H9 (cell line): ENCODE data around the gene LARGE1. TPM values are rescaled to one million over a fixed set of nuclear protein-coding genes. Genes with fewer than 3 reads are reported as not detected.

Experiments used
- DNase-seq: peaks from one replicate; pipeline ENCODE4 v3.0.0-alpha.2; 2017
- H2AFZ ChIP-seq: one replicate; pipeline ENCODE4 v1.6.1; 2013; ENCODE audit warnings: mild to moderate bottlenecking, low read length, control low read depth, moderate library complexity
- H2AK5ac ChIP-seq: 2 replicates; pipeline ENCODE4 v1.6.1; 2013; ENCODE audit warnings: low read length, control low read depth, mixed read lengths; ENCODE audit not compliant: insufficient read length
- H2BK120ac ChIP-seq: one replicate; pipeline ENCODE4 v1.6.1; 2013; ENCODE audit warnings: low read depth, mild to moderate bottlenecking, low read length, control low read depth, inconsistent platforms; ENCODE audit not compliant: poor library complexity, severe bottlenecking
- H2BK12ac ChIP-seq: 2 replicates; pipeline ENCODE4 v1.6.1; 2013; ENCODE audit warnings: low read length, control low read depth, mixed read lengths, low read depth; ENCODE audit not compliant: insufficient read length
- H2BK15ac ChIP-seq: 2 replicates; pipeline ENCODE4 v1.6.1; 2013; ENCODE audit warnings: low read depth, low read length, control low read depth
- H2BK20ac ChIP-seq: one replicate; pipeline ENCODE4 v1.6.1; 2013; ENCODE audit warnings: low read depth, mild to moderate bottlenecking, low read length, control low read depth, inconsistent platforms; ENCODE audit not compliant: poor library complexity, severe bottlenecking
- H2BK5ac ChIP-seq: 2 replicates; pipeline ENCODE4 v1.6.1; 2013; ENCODE audit warnings: low read length, control low read depth, mixed read lengths; ENCODE audit not compliant: insufficient read length
- H3K14ac ChIP-seq: 2 replicates; pipeline ENCODE4 v1.6.1; 2013; ENCODE audit warnings: low read length, control low read depth; ENCODE audit not compliant: insufficient read depth
- H3K18ac ChIP-seq: 2 replicates; pipeline ENCODE4 v1.6.1; 2013; ENCODE audit warnings: low read depth, mild to moderate bottlenecking, mixed read lengths, low read length, control low read depth; ENCODE audit not compliant: insufficient read length
- H3K23ac ChIP-seq: 2 replicates; pipeline ENCODE4 v1.6.1; 2013; ENCODE audit warnings: low read length, control low read depth, mixed read lengths, low read depth; ENCODE audit not compliant: insufficient read length
- H3K23me2 ChIP-seq: 2 replicates; pipeline ENCODE4 v1.6.1; 2013; ENCODE audit warnings: low read depth, mild to moderate bottlenecking, mixed read lengths, low read length, control low read depth; ENCODE audit not compliant: insufficient read length, poor library complexity, severe bottlenecking
- H3K27ac ChIP-seq: 2 replicates; pipeline ENCODE4 v1.5.1; 2013; ENCODE audit warnings: low read length, control low read depth, mixed read lengths, low read depth; ENCODE audit not compliant: insufficient read length
- H3K27me3 ChIP-seq: 2 replicates; pipeline ENCODE4 v1.6.1; 2013; ENCODE audit warnings: low read length, control low read depth, inconsistent platforms; ENCODE audit not compliant: insufficient read depth
- H3K4ac ChIP-seq: 2 replicates; pipeline ENCODE4 v1.6.1; 2013; ENCODE audit warnings: low read depth, mild to moderate bottlenecking, control low read depth, inconsistent platforms, low read length, moderate library complexity
- H3K4me1 ChIP-seq: 2 replicates; pipeline ENCODE4 v1.6.1; 2013; ENCODE audit warnings: low read length, control low read depth, inconsistent platforms; ENCODE audit not compliant: insufficient read depth
- H3K4me2 ChIP-seq: 2 replicates; pipeline ENCODE4 v1.6.1; 2013; ENCODE audit warnings: low read length, control low read depth, mixed read lengths; ENCODE audit not compliant: insufficient read length, insufficient read depth
- H3K56ac ChIP-seq: 2 replicates; pipeline ENCODE4 v1.6.1; 2013; ENCODE audit warnings: low read depth, mild to moderate bottlenecking, mixed read lengths, low read length, control low read depth; ENCODE audit not compliant: insufficient read length
- H3K79me1 ChIP-seq: 2 replicates; pipeline ENCODE4 v1.6.1; 2013; ENCODE audit warnings: low read depth, mild to moderate bottlenecking, moderate library complexity, low read length, control low read depth, inconsistent platforms; ENCODE audit not compliant: insufficient read depth, poor library complexity, severe bottlenecking
- H3K79me2 ChIP-seq: 2 replicates; pipeline ENCODE4 v1.6.1; 2013; ENCODE audit warnings: low read length, control low read depth, inconsistent platforms; ENCODE audit not compliant: insufficient read depth
- H3K9ac ChIP-seq: 2 replicates; pipeline ENCODE4 v1.6.1; 2013; ENCODE audit warnings: low read length, control low read depth, mixed read lengths; ENCODE audit not compliant: insufficient read length; ENCODE audit errors: extremely low read depth
- H3K9me3 ChIP-seq: one replicate; pipeline ENCODE4 v1.6.1; 2013; ENCODE audit warnings: low read depth, low read length, inconsistent platforms; ENCODE audit not compliant: control insufficient read depth
- H3T11ph ChIP-seq: one replicate; pipeline ENCODE4 v1.6.1; 2013; ENCODE audit warnings: mild to moderate bottlenecking, low read length, control low read depth, inconsistent platforms
- H4K20me1 ChIP-seq: one replicate; pipeline ENCODE4 v1.6.1; 2013; ENCODE audit not compliant: control insufficient read depth, insufficient read length, insufficient read depth
- H4K5ac ChIP-seq: 2 replicates; pipeline ENCODE4 v1.6.1; 2013; ENCODE audit warnings: low read depth, mild to moderate bottlenecking, mixed read lengths, low read length, control low read depth; ENCODE audit not compliant: insufficient read length
- H4K8ac ChIP-seq: replicated peaks from 2 replicates; pipeline ENCODE4 v1.6.1; 2013; ENCODE audit warnings: low read length, control low read depth, mixed read lengths, low read depth; ENCODE audit not compliant: insufficient read length
- H4K91ac ChIP-seq: 2 replicates; pipeline ENCODE4 v1.6.1; 2013; ENCODE audit warnings: low read depth, mild to moderate bottlenecking, moderate library complexity, mixed read lengths, low read length, control low read depth; ENCODE audit not compliant: insufficient read length
- H3K27ac Mint-ChIP-seq, 3 experiments: 2 replicates in 2 of 3; 3 replicates in 1 of 3; pipeline ENCODE4 v1.8.0; 2020 to 2021; ENCODE audit warnings: mixed read lengths in 3 of 3, mild to moderate bottlenecking in 1 of 3, moderate library complexity in 1 of 3
- H3K27me3 Mint-ChIP-seq: 2 replicates; pipeline ENCODE4 v1.8.0; 2021; ENCODE audit warnings: low read depth, mild to moderate bottlenecking, moderate library complexity, mixed read lengths
- H3K36me3 Mint-ChIP-seq, 3 experiments: 2 replicates in 2 of 3; 3 replicates in 1 of 3; pipeline ENCODE4 v1.8.0; 2020 to 2021; ENCODE audit warnings: low read depth in 3 of 3, mixed read lengths in 3 of 3; ENCODE audit not compliant: insufficient read depth in 1 of 3
- H3K4me1 Mint-ChIP-seq, 2 experiments: 2 replicates each; pipeline ENCODE4 v1.8.0; 2020; ENCODE audit warnings: mixed read lengths in 2 of 2
- H3K4me3 Mint-ChIP-seq, 2 experiments: 2 replicates in 1 of 2; 3 replicates in 1 of 2; pipeline ENCODE4 v1.8.0; 2020 to 2021; ENCODE audit warnings: mild to moderate bottlenecking in 2 of 2, mixed read lengths in 2 of 2, moderate library complexity in 1 of 2
- H3K9me3 Mint-ChIP-seq, 2 experiments: 2 replicates in 1 of 2; 3 replicates in 1 of 2; pipeline ENCODE4 v1.8.0; 2020; ENCODE audit warnings: mild to moderate bottlenecking in 2 of 2, mixed read lengths in 2 of 2, moderate library complexity in 1 of 2
- WGBS: extraction: QIAGEN DNeasy Blood & Tissue Kit; methylation state at CpG from one replicate; pipeline ENCODE4 v1.1.7; 2013; ENCODE audit warnings: missing lambda C conversion rate, low lambda C conversion rate, mixed read lengths; ENCODE audit not compliant: insufficient read length; ENCODE audit errors: extremely low coverage; 5-methylcytosine and 5-hydroxymethylcytosine counted together
- total RNA-seq: library from RNA; stranded (reverse); gene quantifications from 2 replicates; pipeline ENCODE4 v1.2.1, GENCODE V29; 2021
- TF ChIP-seq, protein P1 (sequence below): fragments of 200-600 bp; sonication (generic); conservative IDR thresholded peaks from 3 replicates; pipeline ENCODE4 v1.8.0; 2021; ENCODE audit warnings: antibody characterized with exemption, mild to moderate bottlenecking

Gene LARGE1
- total RNA-seq, 1 experiment from 2014 or later, result 43.5 TPM

DNA sequence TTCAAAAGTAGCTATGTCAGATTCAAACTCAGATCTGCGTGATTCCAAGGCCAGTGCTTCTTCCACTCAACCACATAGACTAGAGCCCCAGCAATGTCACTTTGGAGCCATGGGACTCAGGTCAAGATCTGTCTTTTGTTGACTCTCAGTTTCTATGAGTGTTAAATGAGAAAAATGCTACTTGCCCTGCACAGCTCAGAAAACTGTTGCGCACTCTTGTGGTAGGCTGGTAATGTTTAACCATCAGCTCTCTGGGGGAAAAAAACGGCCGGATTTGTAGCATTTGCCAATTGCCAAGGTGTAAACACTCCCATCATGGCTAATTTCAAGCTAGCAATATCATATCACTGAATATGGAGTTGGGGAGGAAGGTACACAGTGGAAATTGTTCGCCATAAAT, 534.0 kb downstream of the LARGE1 start:
- Histone ChIP-seq H3K4me2 (no peak overlapping the region), H3K9me3 (no peaks in the 10 kb centered on the region), H3K18ac (no peak overlapping the region), H2BK20ac (no peak overlapping the region), H3K27ac (no peak overlapping the region), H3K9ac (no peak overlapping the region), H4K20me1 (no peaks in the 10 kb centered on the region), H3K79me2 (no peaks in the 10 kb centered on the region), H3K4me1 (no peaks in the 10 kb centered on the region), H2BK5ac (no peak overlapping the region), H4K5ac (no peak overlapping the region), H3K56ac (no peak overlapping the region), H2AFZ (no peak overlapping the region), H3K23ac (no peak overlapping the region), H3K23me2 (no peaks in the 10 kb centered on the region), H3K27me3 (no peaks in the 10 kb centered on the region), H3K14ac (no peak overlapping the region), H3K4ac (no peak overlapping the region), H4K91ac (no peak overlapping the region), H2BK120ac (no peak overlapping the region), H3T11ph (no peak overlapping the region), H2BK15ac (no peak overlapping the region), H3K79me1 (no peaks in the 10 kb centered on the region), H2BK12ac (no peak overlapping the region), H4K8ac (no peak overlapping the region), H2AK5ac (no peak overlapping the region)
- no peak for DNase-seq
- H3K4me3 Mint-ChIP-seq, result no peak overlapping the region
- WGBS, result no CpG with 5 or more reads among the region's 5 CpGs
- no peaks in the 10 kb centered on the region for H3K9me3 Mint-ChIP-seq
- H3K27me3 Mint-ChIP-seq, result no peaks in the 10 kb centered on the region
- peaks cover 5 to 19% (median 14%) of the 10 kb centered on the region in 3 experiments for H3K36me3 Mint-ChIP-seq
- TF ChIP-seq, protein P1, sequence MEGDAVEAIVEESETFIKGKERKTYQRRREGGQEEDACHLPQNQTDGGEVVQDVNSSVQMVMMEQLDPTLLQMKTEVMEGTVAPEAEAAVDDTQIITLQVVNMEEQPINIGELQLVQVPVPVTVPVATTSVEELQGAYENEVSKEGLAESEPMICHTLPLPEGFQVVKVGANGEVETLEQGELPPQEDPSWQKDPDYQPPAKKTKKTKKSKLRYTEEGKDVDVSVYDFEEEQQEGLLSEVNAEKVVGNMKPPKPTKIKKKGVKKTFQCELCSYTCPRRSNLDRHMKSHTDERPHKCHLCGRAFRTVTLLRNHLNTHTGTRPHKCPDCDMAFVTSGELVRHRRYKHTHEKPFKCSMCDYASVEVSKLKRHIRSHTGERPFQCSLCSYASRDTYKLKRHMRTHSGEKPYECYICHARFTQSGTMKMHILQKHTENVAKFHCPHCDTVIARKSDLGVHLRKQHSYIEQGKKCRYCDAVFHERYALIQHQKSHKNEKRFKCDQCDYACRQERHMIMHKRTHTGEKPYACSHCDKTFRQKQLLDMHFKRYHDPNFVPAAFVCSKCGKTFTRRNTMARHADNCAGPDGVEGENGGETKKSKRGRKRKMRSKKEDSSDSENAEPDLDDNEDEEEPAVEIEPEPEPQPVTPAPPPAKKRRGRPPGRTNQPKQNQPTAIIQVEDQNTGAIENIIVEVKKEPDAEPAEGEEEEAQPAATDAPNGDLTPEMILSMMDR, result no peak
- H3K4me1 Mint-ChIP-seq, result no peaks in the 10 kb centered on the region
- no peak overlapping the region for H3K27ac Mint-ChIP-seq
